OCI-LY7 (cell line): ENCODE data around the gene PTX4. TPM values are rescaled to one million over a fixed set of nuclear protein-coding genes. Genes with fewer than 3 reads are reported as not detected.

ENCODE experiments used
- BruUV-seq: library from RNA; stranded (reverse); fragments of 400-500 nt; replicated peaks from 2 replicates; lab custom pipeline; 2021; lab: Mats Ljungman, UMichigan
- CTCF ChIA-PET: fragments of 300-600 bp; sonication (Branson Sonifier 250); formaldehyde crosslinking; loops from one replicate; lab custom pipeline; 2022; ENCODE audit warnings: antibody characterized with exemption; ENCODE audit not compliant: unreplicated experiment; lab: Charles Lee
- POLR2A ChIA-PET: fragments of 300-600 bp; sonication (Branson Sonifier 250); formaldehyde crosslinking; loops from one replicate; lab custom pipeline; 2022; ENCODE audit warnings: antibody characterized with exemption; lab: Charles Lee
- DNase-seq: peaks from one replicate; pipeline ENCODE4 v3.0.0-alpha.2; 2015; ENCODE audit warnings: low spot score
- H2AFZ ChIP-seq: fragments of 200-600 bp; sonication (generic), shearing (Covaris generic); 2 replicates; pipeline ENCODE4 v1.6.1; 2014; ENCODE audit warnings: mild to moderate bottlenecking, antibody characterized with exemption, low read length, moderate library complexity
- H3K27ac ChIP-seq: fragments of 200-600 bp; sonication (generic); 2 replicates; pipeline ENCODE4 v1.5.1; 2014; ENCODE audit warnings: mixed run types, low read depth, mild to moderate bottlenecking, moderate library complexity, low read length, inconsistent platforms; ENCODE audit not compliant: poor library complexity, severe bottlenecking
- H3K36me3 ChIP-seq: fragments of 200-600 bp; sonication (generic); 2 replicates; pipeline ENCODE4 v1.6.1; 2014; ENCODE audit warnings: mild to moderate bottlenecking, antibody characterized with exemption, low read length, moderate library complexity, mixed read lengths; ENCODE audit not compliant: insufficient read depth
- H3K4me1 ChIP-seq: fragments of 200-600 bp; sonication (generic); 2 replicates; pipeline ENCODE4 v1.5.1; 2014; ENCODE audit warnings: mild to moderate bottlenecking, low read length; ENCODE audit not compliant: insufficient read depth, poor library complexity, severe bottlenecking
- H3K4me2 ChIP-seq: fragments of 200-600 bp; sonication (generic); 2 replicates; pipeline ENCODE4 v1.6.1; 2014; ENCODE audit warnings: mild to moderate bottlenecking, low read length
- H3K4me3 ChIP-seq: fragments of 200-600 bp; sonication (generic); 2 replicates; pipeline ENCODE4 v1.5.1; 2014; ENCODE audit warnings: mild to moderate bottlenecking, low read depth, low read length; ENCODE audit not compliant: poor library complexity, severe bottlenecking
- H3K79me2 ChIP-seq: fragments of 200-600 bp; sonication (generic); 2 replicates; pipeline ENCODE4 v1.6.1; 2016; ENCODE audit warnings: low read depth, mild to moderate bottlenecking, low read length, moderate library complexity, mixed read lengths; ENCODE audit not compliant: insufficient read depth
- H3K9me2 ChIP-seq: fragments of 200-600 bp; sonication (generic); 2 replicates; pipeline ENCODE4 v1.6.1; 2016; ENCODE audit warnings: mild to moderate bottlenecking, low read length, mixed read lengths; ENCODE audit not compliant: insufficient read depth
- H3K9me3 ChIP-seq: fragments of 200-600 bp; sonication (generic); 2 replicates; pipeline ENCODE4 v1.6.1; 2014; ENCODE audit warnings: mild to moderate bottlenecking, mixed run types, low read length, mixed read lengths
- H4K20me1 ChIP-seq: fragments of 200-600 bp; sonication (generic); 2 replicates; pipeline ENCODE4 v1.6.1; 2014; ENCODE audit warnings: mild to moderate bottlenecking, antibody characterized with exemption, low read length, moderate library complexity, mixed read lengths; ENCODE audit not compliant: insufficient read depth
- CTCF ChIP-seq: fragments of 200-600 bp; sonication (generic); conservative IDR thresholded peaks from 2 replicates; pipeline ENCODE4 v1.5.1; 2014; ENCODE audit warnings: mild to moderate bottlenecking, antibody characterized with exemption, low read length, moderate library complexity, mixed read lengths
- EZH2phosphoT487 ChIP-seq: fragments of 200-600 bp; sonication (generic); IDR thresholded peaks from 2 replicates; pipeline ENCODE4 v1.6.1; 2018; ENCODE audit warnings: low read depth, borderline replicate concordance, mild to moderate bottlenecking, mixed run types, antibody characterized with exemption, low read length, moderate library complexity, mixed read lengths
- intact Hi-C: fragments of 100-400 bp; cut with micrococcal nuclease; formaldehyde crosslinking; loops from one replicate; pipeline ENCODE4 v1.10.0; 2022; ENCODE audit not compliant: unreplicated experiment
- total RNA-seq, 2 experiments: library from RNA; depleted of rRNA in 1 of 2; stranded (reverse); fragments of >200 nt in 1 of 2; shearing (Covaris generic) in 1 of 2; gene quantifications; 2 replicates each; pipeline ENCODE4 v1.2.3, GENCODE V29; 2014 to 2022

Gene PTX4
- total RNA-seq, 2 experiments from 2014 or later = not detected

GRCh38 chr16:1468426-1468810 lies 20.3 kb downstream of the PTX4 start:
- Histone ChIP-seq H3K9me3 (no peaks in the 10 kb centered on the region), H3K4me1 (no peaks in the 10 kb centered on the region), H3K4me2 (no peak overlapping the region), H2AFZ (no peak overlapping the region), H3K36me3 (no peaks in the 10 kb centered on the region), H3K4me3 (no peak overlapping the region), H3K79me2 (no peaks in the 10 kb centered on the region), H4K20me1 (no peaks in the 10 kb centered on the region), H3K27ac (no peak overlapping the region), H3K9me2 (no peaks in the 10 kb centered on the region)
- POLR2A ChIA-PET = no interaction called here
- CTCF ChIA-PET = no interaction called here
- TF ChIP-seq EZH2phosphoT487 (no peak), CTCF (no peak)
- no TSS peak for BruUV-seq
- no peak for DNase-seq
- intact Hi-C loops = no loop called here

GRCh38 chr16:1466968-1467521 lies 21.7 kb downstream of the PTX4 start:
- H3K4me1 ChIP-seq = no peaks in the 10 kb centered on the region
- CTCF ChIA-PET = no interaction called here

More at GRCh38 chr16:1466968-1467521, 21.7 kb downstream of the PTX4 start:
- intact Hi-C loops = no loop called here
- Histone ChIP-seq H3K9me3 (no peaks in the 10 kb centered on the region), H3K36me3 (no peaks in the 10 kb centered on the region), H3K9me2 (no peaks in the 10 kb centered on the region), H3K4me3 (no peak overlapping the region), H3K79me2 (no peaks in the 10 kb centered on the region), H4K20me1 (no peaks in the 10 kb centered on the region), H3K4me2 (no peak overlapping the region), H2AFZ (no peak overlapping the region), H3K27ac (no peak overlapping the region)
- POLR2A ChIA-PET = no interaction called here
- TF ChIP-seq CTCF = no peak
- TF ChIP-seq EZH2phosphoT487 = no peak
- BruUV-seq = no TSS peak
- no peak for DNase-seq
